WTC11 (cell line): ENCODE results near the gene EDEM2.

Experiments
- FOXK1 ChIP-seq: sonication (generic); formaldehyde crosslinking; IDR thresholded peaks from 2 replicates; pipeline ENCODE4 v1.8.0; 2022; ENCODE audit warnings: mild to moderate bottlenecking, moderate library complexity, missing genetic modification reagents
- ZNF317 ChIP-seq: sonication (generic); formaldehyde crosslinking; IDR thresholded peaks from 2 replicates; pipeline ENCODE4 v1.8.1; 2023; ENCODE audit warnings: low read depth, mild to moderate bottlenecking, moderate library complexity, missing genetic modification reagents, borderline replicate concordance
- TF ChIP-seq, protein P1 (sequence below): fragments of 200-600 bp; IDR thresholded peaks from 2 replicates; pipeline ENCODE4 v1.8.0; 2022; ENCODE audit warnings: antibody characterized with exemption

DNA sequence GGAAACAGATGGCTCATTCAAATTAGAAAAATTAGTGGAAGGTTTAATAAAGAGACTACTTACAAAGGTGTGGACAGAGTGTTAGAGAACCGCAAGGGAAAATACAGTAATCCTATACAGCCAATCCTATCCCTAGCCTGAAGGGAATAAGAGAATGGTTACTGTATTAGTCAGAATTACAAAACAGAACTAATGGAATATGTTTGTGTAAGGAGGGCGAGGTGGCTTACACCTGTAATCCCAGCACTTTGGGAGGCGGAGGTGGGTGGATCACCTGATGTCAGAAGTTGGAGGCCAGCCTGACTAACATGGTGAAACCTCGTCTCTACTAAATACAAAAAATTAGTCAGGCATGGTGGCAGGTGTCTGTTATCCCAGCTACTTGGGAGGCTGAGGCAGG, 38.2 kb downstream of the EDEM2 start:
- TF ChIP-seq ZNF317 (CRISPR knock-in tag) (no peak), FOXK1 (no peak)
- TF ChIP-seq, protein P1, sequence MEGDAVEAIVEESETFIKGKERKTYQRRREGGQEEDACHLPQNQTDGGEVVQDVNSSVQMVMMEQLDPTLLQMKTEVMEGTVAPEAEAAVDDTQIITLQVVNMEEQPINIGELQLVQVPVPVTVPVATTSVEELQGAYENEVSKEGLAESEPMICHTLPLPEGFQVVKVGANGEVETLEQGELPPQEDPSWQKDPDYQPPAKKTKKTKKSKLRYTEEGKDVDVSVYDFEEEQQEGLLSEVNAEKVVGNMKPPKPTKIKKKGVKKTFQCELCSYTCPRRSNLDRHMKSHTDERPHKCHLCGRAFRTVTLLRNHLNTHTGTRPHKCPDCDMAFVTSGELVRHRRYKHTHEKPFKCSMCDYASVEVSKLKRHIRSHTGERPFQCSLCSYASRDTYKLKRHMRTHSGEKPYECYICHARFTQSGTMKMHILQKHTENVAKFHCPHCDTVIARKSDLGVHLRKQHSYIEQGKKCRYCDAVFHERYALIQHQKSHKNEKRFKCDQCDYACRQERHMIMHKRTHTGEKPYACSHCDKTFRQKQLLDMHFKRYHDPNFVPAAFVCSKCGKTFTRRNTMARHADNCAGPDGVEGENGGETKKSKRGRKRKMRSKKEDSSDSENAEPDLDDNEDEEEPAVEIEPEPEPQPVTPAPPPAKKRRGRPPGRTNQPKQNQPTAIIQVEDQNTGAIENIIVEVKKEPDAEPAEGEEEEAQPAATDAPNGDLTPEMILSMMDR = no peak
